ENCODE measurements around the gene TRHDE.

DNA sequence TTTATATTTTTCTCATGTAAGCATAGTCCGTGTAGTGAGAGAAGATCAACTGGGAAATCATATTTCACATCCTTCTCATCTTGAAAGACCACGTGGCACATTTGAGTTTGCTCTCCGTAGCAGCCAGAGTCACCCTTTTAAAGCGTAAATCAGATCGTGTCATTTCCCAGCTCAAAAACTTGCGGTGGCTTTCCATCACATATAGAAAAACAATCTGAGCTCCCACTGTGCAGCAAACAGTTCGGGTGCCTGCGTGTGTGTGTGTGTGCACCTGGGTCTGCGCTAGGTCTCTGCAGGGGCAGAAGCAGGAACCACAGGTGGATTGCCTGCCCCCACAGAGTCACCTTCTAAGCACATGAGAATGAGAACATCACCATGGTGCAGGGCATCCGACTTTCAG is 338.2 kb downstream of the TRHDE start:
- TF ChIP-seq KLF16 (IDR thresholded peaks at IDR 0.05) (no peak), HDAC2 (IDR thresholded peaks at IDR 0.05) (no peak), IRF2 (CRISPR knock-in tag; IDR thresholded peaks at IDR 0.05) (no peak), TRIM24 (IDR thresholded peaks at IDR 0.05) (no peak), ZC3H11A (IDR thresholded peaks at IDR 0.05; ENCODE audit: low read depth, low read length) (no peak), POLR2A (conservative IDR thresholded peaks at IDR 0.05) (no peak)
- TF ChIP-seq, protein P1, sequence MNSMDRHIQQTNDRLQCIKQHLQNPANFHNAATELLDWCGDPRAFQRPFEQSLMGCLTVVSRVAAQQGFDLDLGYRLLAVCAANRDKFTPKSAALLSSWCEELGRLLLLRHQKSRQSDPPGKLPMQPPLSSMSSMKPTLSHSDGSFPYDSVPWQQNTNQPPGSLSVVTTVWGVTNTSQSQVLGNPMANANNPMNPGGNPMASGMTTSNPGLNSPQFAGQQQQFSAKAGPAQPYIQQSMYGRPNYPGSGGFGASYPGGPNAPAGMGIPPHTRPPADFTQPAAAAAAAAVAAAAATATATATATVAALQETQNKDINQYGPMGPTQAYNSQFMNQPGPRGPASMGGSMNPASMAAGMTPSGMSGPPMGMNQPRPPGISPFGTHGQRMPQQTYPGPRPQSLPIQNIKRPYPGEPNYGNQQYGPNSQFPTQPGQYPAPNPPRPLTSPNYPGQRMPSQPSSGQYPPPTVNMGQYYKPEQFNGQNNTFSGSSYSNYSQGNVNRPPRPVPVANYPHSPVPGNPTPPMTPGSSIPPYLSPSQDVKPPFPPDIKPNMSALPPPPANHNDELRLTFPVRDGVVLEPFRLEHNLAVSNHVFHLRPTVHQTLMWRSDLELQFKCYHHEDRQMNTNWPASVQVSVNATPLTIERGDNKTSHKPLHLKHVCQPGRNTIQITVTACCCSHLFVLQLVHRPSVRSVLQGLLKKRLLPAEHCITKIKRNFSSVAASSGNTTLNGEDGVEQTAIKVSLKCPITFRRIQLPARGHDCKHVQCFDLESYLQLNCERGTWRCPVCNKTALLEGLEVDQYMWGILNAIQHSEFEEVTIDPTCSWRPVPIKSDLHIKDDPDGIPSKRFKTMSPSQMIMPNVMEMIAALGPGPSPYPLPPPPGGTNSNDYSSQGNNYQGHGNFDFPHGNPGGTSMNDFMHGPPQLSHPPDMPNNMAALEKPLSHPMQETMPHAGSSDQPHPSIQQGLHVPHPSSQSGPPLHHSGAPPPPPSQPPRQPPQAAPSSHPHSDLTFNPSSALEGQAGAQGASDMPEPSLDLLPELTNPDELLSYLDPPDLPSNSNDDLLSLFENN (IDR thresholded peaks at IDR 0.05; ENCODE audit: low read depth in 2 of 2, low read length in 2 of 2): no peak
